Esophagus muscularis mucosa (tissue), 4 donors: ENCODE results near the gene PISD. TPM values are rescaled to one million over a fixed set of nuclear protein-coding genes. Genes with fewer than 3 reads are reported as not detected.
A peak's percentile ranks its signal among the peaks of the same experiment; 100 is the strongest.
"Not testable (repeated sequence)": the region's sequence is repeated elsewhere in the genome, so short reads cannot be mapped to it uniquely, and the experiment has no call there.

Experiments used
- DNase-seq: peaks from one replicate; pipeline ENCODE4 v3.0.0-alpha.2; 2017; ENCODE audit errors: extremely low spot score
- H3K27ac ChIP-seq, 4 donors: fragments of 200-600 bp; sonication (generic); replicated peaks in 1 of 4; 1 replicate in 3 of 4; 2 replicates in 1 of 4; pipeline ENCODE4 v1.5.1; 2016 to 2019; ENCODE audit warnings: mild to moderate bottlenecking in 1 of 4
- H3K27me3 ChIP-seq, 4 donors: fragments of 200-600 bp; sonication (generic); one replicate each; pipeline versions ENCODE4 v1.5.1 to v1.6.0; 2016 to 2019
- H3K36me3 ChIP-seq, 4 donors: fragments of 200-600 bp; sonication (generic); one replicate each; pipeline ENCODE4 v1.5.1; 2016 to 2019
- H3K4me1 ChIP-seq, 4 donors: fragments of 200-600 bp; sonication (generic); one replicate each; pipeline ENCODE4 v1.5.1; 2016 to 2019
- H3K4me3 ChIP-seq, 4 donors: fragments of 200-600 bp; sonication (generic); 1 replicate in 2 of 4; 2 replicates in 2 of 4; pipeline ENCODE4 v1.5.1; 2016 to 2019; ENCODE audit warnings: mild to moderate bottlenecking in 4 of 4, moderate library complexity in 1 of 4
- H3K9me3 ChIP-seq, 4 donors: fragments of 200-600 bp; sonication (generic); 1 replicate in 3 of 4; 2 replicates in 1 of 4; pipeline ENCODE4 v1.5.1; 2016 to 2019
- EP300 ChIP-seq: sonication (generic); formaldehyde crosslinking; IDR thresholded peaks from one replicate; pipeline ENCODE4 v1.6.1; 2017; ENCODE audit warnings: antibody characterized with exemption
- POLR2A ChIP-seq: fragments of 450-650 bp; IDR thresholded peaks from one replicate; pipeline ENCODE4 v1.6.1; 2017; ENCODE audit warnings: antibody characterized with exemption, moderate library complexity, mild to moderate bottlenecking, low read depth
- POLR2AphosphoS5 ChIP-seq, 2 donors: sonication (generic); formaldehyde crosslinking; IDR thresholded peaks; one replicate each; pipeline ENCODE4 v1.6.1; 2017; ENCODE audit warnings: antibody characterized with exemption in 2 of 2
- WGBS: methylation state at CpG from one replicate; pipeline ENCODE4 v1.1.5; 2018; 5-methylcytosine and 5-hydroxymethylcytosine counted together
- intact Hi-C: fragments of 100-400 bp; cut with DNase I; formaldehyde crosslinking; loops from one replicate; pipeline ENCODE4 v1.15.1; 2023
- total RNA-seq, 4 donors: library from RNA; depleted of rRNA; stranded (reverse); fragments of >200 nt; gene quantifications; one replicate each; pipeline versions ENCODE4 v1.1.0 to v1.2.1, GENCODE V29; 2016
- TF ChIP-seq, protein P1 (sequence below), 3 experiments: fragments of 200-600 bp in 2 of 3; fragments of 450-650 bp in 1 of 3; sonication (generic) in 2 of 3; IDR thresholded peaks; one replicate each; pipeline ENCODE4 v1.5.1; 2017 to 2019; ENCODE audit warnings: antibody characterized with exemption in 3 of 3, mild to moderate bottlenecking in 2 of 3, moderate library complexity in 1 of 3

Gene PISD
- 10 to 100 TPM; 14.1 to 40.1 (median 26.2) TPM for total RNA-seq

DNA sequence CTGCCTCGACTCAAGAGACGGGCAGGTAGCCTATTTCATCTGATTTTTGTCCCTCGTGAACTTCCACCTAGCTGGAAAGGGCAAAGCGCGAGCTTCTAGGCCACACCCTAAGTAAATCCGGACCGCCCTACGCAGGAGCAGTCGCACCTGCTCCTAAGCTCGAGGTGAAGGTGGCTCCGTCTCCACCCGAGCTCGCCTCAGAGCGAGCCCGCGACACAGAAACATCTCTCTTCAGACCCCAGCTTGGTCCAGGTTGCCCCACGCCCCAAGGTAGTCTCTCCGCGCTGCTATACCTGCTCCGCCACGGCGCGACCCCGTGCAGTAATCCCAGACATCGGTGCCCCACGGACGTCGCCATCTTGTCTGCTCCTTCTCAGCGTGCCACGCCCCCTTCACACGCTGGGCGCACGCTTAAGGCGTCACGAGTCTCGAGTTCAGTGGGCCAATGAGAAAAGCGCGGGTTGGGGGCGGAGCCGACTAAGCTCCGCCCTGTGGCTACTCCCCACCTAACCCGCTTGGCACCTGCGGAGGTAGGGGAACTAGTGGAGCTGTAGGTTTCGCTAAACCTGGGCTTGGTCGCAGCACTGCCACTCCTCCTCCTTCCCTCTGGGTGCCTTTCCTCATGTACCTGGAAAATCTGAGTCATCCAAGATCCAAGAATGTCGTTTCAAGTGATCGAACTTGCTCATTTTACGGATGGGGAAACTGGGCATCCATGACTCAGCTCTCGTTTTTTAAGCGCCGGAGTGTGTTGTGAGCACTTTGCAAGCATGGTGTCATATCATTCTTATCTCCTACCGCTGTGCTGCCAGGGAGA, at the start of gene PISD:
PISD (minus strand) TSS at position 365 of the 817 bp plus-strand sequence; CDS start at position 358, 7 bp downstream.
- peak; percentile 98 for DNase-seq
- no peaks in the 10 kb centered on the region for H3K27me3 ChIP-seq
- TF ChIP-seq, protein P1, sequence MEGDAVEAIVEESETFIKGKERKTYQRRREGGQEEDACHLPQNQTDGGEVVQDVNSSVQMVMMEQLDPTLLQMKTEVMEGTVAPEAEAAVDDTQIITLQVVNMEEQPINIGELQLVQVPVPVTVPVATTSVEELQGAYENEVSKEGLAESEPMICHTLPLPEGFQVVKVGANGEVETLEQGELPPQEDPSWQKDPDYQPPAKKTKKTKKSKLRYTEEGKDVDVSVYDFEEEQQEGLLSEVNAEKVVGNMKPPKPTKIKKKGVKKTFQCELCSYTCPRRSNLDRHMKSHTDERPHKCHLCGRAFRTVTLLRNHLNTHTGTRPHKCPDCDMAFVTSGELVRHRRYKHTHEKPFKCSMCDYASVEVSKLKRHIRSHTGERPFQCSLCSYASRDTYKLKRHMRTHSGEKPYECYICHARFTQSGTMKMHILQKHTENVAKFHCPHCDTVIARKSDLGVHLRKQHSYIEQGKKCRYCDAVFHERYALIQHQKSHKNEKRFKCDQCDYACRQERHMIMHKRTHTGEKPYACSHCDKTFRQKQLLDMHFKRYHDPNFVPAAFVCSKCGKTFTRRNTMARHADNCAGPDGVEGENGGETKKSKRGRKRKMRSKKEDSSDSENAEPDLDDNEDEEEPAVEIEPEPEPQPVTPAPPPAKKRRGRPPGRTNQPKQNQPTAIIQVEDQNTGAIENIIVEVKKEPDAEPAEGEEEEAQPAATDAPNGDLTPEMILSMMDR (IDR thresholded peaks at IDR 0.05): no peak
- peak; percentile 84 to 94 for TF ChIP-seq POLR2AphosphoS5 (IDR thresholded peaks at IDR 0.05)
- H3K9me3 ChIP-seq: no peaks in the 10 kb centered on the region
- H3K36me3 ChIP-seq: no peaks in the 10 kb centered on the region
- peak within 1 kb of the TSS; percentile 83 to 95 (median 93) for H3K4me3 ChIP-seq
- 1% methylated on average over 37 of the region's 52 CpGs for WGBS
- intact Hi-C loops: loop anchor here (10.0 kb wide), 1 partner anchor 283 kb away; the partner anchor contains the start of gene YWHAH
- peak within 1 kb of the TSS; percentile 72 to 80 (median 73) for H3K27ac ChIP-seq
- peaks cover 15 to 24% (median 21%) of the 10 kb centered on the region in 4 donors for H3K4me1 ChIP-seq

DNA sequence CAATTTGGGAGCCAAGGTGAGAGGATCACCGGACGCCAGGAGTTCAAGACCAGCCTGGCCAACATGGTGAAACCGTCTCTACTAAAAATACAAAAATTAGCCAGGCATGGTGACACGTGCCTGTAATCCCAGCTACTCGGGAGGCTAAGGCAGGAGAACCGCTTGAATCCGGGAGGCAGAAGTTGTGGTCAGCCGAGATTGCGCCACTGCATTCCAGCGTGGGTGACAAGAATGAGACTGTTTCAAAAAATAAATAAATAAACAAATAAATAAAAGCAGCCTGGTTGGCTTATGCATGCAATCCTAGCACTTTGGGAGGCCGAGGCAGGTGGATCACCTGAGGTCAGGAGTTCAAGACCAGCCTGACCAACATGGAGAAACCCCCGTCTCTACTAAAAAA, 49.2 kb upstream of the PISD start:
- intact Hi-C loops, H3K9me3 ChIP-seq, H3K27ac ChIP-seq, H3K4me3 ChIP-seq, H3K4me1 ChIP-seq, DNase-seq, H3K27me3 ChIP-seq: not testable (repeated sequence)
- 94% methylated on average over 12 of the region's 12 CpGs for WGBS
- H3K36me3 ChIP-seq: peaks cover 31 to 99% (median 73%) of the 10 kb centered on the region in 4 donors

DNA sequence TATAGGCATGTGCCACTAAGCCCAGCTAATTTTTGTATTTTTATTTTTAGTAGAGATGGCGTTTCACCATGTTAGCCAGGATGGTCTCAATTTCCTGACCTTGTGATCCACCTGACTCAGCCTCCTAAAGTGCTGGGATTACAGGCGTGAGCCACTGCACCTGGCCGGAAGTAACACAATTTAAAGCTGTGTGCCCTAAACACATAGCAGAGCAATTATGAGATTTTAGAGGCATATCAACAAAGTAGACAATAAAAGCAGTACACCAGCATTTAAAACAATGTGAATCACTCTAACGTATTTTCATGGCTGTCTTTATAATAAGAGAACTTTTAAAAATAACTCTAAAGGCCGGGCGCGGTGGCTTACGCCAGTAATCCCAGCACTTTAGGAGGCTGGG, 45.5 kb upstream of the PISD start:
- intact Hi-C loops: no loop called here
- WGBS: 92% methylated on average over 8 of the region's 8 CpGs
- peaks cover 21 to 96% (median 64%) of the 10 kb centered on the region in 4 donors for H3K36me3 ChIP-seq
- no peaks in the 10 kb centered on the region for H3K4me1 ChIP-seq
- TF ChIP-seq, protein P1 (IDR thresholded peaks at IDR 0.05): no peak
- TF ChIP-seq POLR2A (no peak), EP300 (no peak)
- no peak for DNase-seq
- H3K27ac ChIP-seq: no peak overlapping the region
- no peaks in the 10 kb centered on the region for H3K9me3 ChIP-seq
- H3K27me3 ChIP-seq: no peaks in the 10 kb centered on the region
- H3K4me3 ChIP-seq: no peak overlapping the region

DNA sequence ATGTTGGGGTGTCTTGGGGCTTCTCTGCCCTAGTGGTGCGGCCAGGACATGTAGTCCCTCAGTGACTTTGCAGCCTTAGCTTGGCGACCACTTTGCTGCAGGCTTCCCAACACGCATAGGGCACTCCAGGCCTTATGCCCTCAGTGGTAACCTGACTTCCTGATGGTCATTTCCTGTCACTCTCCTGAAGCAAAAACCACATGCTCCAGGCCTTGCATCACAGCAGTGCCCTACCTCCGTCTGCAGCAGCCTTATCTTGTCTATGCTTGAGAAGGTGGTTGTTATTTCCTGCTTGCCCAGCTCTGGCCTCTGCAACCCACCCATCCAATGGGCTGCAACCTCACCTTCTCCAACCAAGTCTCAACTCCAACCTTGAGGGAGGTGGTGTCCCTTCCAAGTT, 33.4 kb upstream of the PISD start:
- H3K27ac ChIP-seq: no peak overlapping the region
- no peaks in the 10 kb centered on the region for H3K9me3 ChIP-seq
- H3K27me3 ChIP-seq: no peaks in the 10 kb centered on the region
- no peaks in the 10 kb centered on the region for H3K4me1 ChIP-seq
- intact Hi-C loops: no loop called here
- 100% methylated on average over 1 of the region's 4 CpGs for WGBS
- no peak for DNase-seq
- peaks cover 13 to 97% (median 81%) of the 10 kb centered on the region in 4 donors for H3K36me3 ChIP-seq
- TF ChIP-seq POLR2AphosphoS5 (IDR thresholded peaks at IDR 0.05): no peak
- TF ChIP-seq EP300: no peak
- no peak for TF ChIP-seq POLR2A
- TF ChIP-seq, protein P1 (IDR thresholded peaks at IDR 0.05): no peak
- no peak overlapping the region for H3K4me3 ChIP-seq

DNA sequence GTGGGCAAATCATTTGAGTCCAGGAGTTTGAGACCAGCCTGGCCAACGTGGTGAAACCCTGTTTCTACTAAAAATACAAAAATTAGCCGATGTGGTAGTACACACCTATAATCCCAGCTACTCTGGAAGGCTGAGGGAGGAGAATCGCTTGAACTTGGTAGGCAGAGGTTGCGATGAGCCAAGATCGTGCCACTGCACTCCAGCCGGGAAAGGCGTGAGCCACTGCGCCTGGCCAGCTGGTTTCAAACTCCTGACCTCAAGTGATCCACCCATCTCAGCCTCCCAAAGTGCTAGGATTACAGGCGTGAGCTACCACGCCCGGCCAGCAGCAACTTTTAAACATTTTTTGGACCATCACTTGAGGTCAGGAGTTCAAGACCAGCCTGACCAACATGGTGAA, 32.0 kb upstream of the PISD start:
- H3K36me3 ChIP-seq: peaks cover 7 to 97% (median 80%) of the 10 kb centered on the region in 4 donors
- H3K9me3 ChIP-seq, H3K27me3 ChIP-seq, H3K4me1 ChIP-seq, H3K4me3 ChIP-seq, intact Hi-C loops, H3K27ac ChIP-seq, DNase-seq: not testable (repeated sequence)
- 98% methylated on average over 11 of the region's 11 CpGs for WGBS
